K562 (cell line): ENCODE measurements around the gene ORMDL3. TPM values are rescaled to one million over a fixed set of nuclear protein-coding genes. Genes with fewer than 3 reads are reported as not detected.
A peak's percentile ranks its signal among the peaks of the same experiment; 100 is the strongest.

Source experiments
- ATF1 ChIP-seq, 2 experiments: fragments of 450-650 bp in 1 of 2; IDR thresholded peaks; 2 replicates each; pipeline ENCODE4 v1.6.1; 2016; ENCODE audit warnings: missing compliant biosample characterization in 1 of 2, missing genetic modification characterization in 1 of 2
- ATF7 ChIP-seq: fragments of 450-650 bp; IDR thresholded peaks from 2 replicates; pipeline ENCODE4 v1.7.1; 2014; ENCODE audit warnings: mild to moderate bottlenecking, moderate library complexity
- C11orf30 ChIP-seq: fragments of 450-650 bp; IDR thresholded peaks from 2 replicates; pipeline ENCODE4 v1.6.1; 2016; ENCODE audit warnings: low read depth, mild to moderate bottlenecking
- JUND ChIP-seq, 2 experiments: IDR thresholded peaks; 2 replicates in 1 of 2; 3 replicates in 1 of 2; pipeline ENCODE4 v1.6.1; 2011; ENCODE audit warnings: borderline replicate concordance in 2 of 2, low read depth in 2 of 2, low read length in 2 of 2, improper control_type of control experiment in 1 of 2, missing biosample characterization in 1 of 2, missing genetic modification characterization in 1 of 2, missing genetic modification reagents in 1 of 2
- KLF16 ChIP-seq: IDR thresholded peaks from 2 replicates; pipeline ENCODE4 v1.6.1; 2016; ENCODE audit warnings: antibody characterized with exemption
- NFE2 ChIP-seq: IDR thresholded peaks from 2 replicates; pipeline ENCODE4 v1.6.1; 2014; ENCODE audit warnings: antibody characterized with exemption, low read depth
- RBBP5 ChIP-seq: fragments of 200-600 bp; sonication (generic); IDR thresholded peaks from 2 replicates; pipeline ENCODE4 v1.6.1; 2012; ENCODE audit warnings: borderline replicate concordance, mild to moderate bottlenecking, low read length, control low read depth, inconsistent platforms; ENCODE audit not compliant: insufficient read depth, poor library complexity, severe bottlenecking
- RCOR1 ChIP-seq, 2 experiments: IDR thresholded peaks; 2 replicates each; pipeline ENCODE4 v1.6.1; 2012; ENCODE audit warnings: low read depth in 2 of 2, low read length in 2 of 2, borderline replicate concordance in 1 of 2, improper control_type of control experiment in 1 of 2
- RUNX1 ChIP-seq: sonication (generic); IDR thresholded peaks from 2 replicates; pipeline ENCODE4 v1.6.1; 2016; ENCODE audit warnings: antibody characterized with exemption, low read depth
- WHSC1 ChIP-seq: IDR thresholded peaks from one replicate; pipeline ENCODE4 v1.6.1; 2012; ENCODE audit warnings: low read length, control low read depth, inconsistent platforms
- ZNF134 ChIP-seq: fragments of 250-450 bp; sonication (Bioruptor Pico); conservative IDR thresholded peaks from 2 replicates; pipeline ENCODE4 v1.4.0; 2020
- ZNF282 ChIP-seq: sonication (generic); formaldehyde crosslinking; IDR thresholded peaks from 2 replicates; pipeline ENCODE4 v1.8.1; 2023; ENCODE audit warnings: missing genetic modification reagents
- ZNF354B ChIP-seq: fragments of 250-450 bp; sonication (Bioruptor Pico); IDR thresholded peaks from 2 replicates; pipeline ENCODE4 v1.4.0; 2020
- ZNF445 ChIP-seq: fragments of 250-450 bp; sonication (Bioruptor Pico); IDR thresholded peaks from 2 replicates; pipeline ENCODE4 v1.4.0; 2020; ENCODE audit warnings: low read depth, mild to moderate bottlenecking, moderate library complexity
- polyA plus RNA-seq, 8 experiments: library from polyadenylated mRNA; depleted of rRNA in 4 of 8; stranded (reverse) in 5 of 8; unstranded in 3 of 8; fragments of >200 nt; fragmentation: Nextera tagmentation in 2 of 8; fragmentation: Illumina TruSeq in 1 of 8; extraction: Ambion mirVana in 2 of 8; extraction: Trizol in 1 of 8; gene quantifications; 2 replicates each; pipeline versions ENCODE4 v1.2.1 to v1.2.3, GENCODE V29; 2011 to 2014; ENCODE audit warnings: inconsistent platforms in 1 of 8, missing spikeins in 1 of 8
- total RNA-seq, 7 experiments: library from RNA; depleted of rRNA in 6 of 7; stranded (reverse); fragments of >200 nt in 6 of 7; fragmentation: Illumina TruSeq in 2 of 7; extraction: Trizol in 2 of 7; gene quantifications; 2 replicates each; pipeline versions ENCODE4 v1.2.1 to v1.2.3, GENCODE V29; 2011 to 2021; ENCODE audit warnings: low replicate concordance in 1 of 7
- TF ChIP-seq, protein P1 (sequence below): fragments of 250-450 bp; sonication (Bioruptor Pico); IDR thresholded peaks from 2 replicates; pipeline ENCODE4 v1.5.0; 2022; ENCODE audit warnings: mild to moderate bottlenecking
- TF ChIP-seq, protein P2 (sequence below): fragments of 450-650 bp; IDR thresholded peaks from 2 replicates; pipeline ENCODE4 v1.6.1; 2018; ENCODE audit not compliant: partially characterized antibody
- TF ChIP-seq, protein P3 (sequence below), 2 experiments: fragments of 450-650 bp; IDR thresholded peaks; 2 replicates each; pipeline ENCODE4 v1.6.1; 2016
- TF ChIP-seq, protein P4 (sequence below): fragments of 250-450 bp; sonication (Bioruptor Pico); IDR thresholded peaks from 2 replicates; pipeline ENCODE4 v1.5.0; 2020; ENCODE audit warnings: mild to moderate bottlenecking

The ORMDL3 gene
- total and polyA plus RNA-seq, 9 of the 15 experiments (the other 6 are each of a cell fraction or from before 2014, with no cell fraction given): 2.7 to 57.4 (median 27.1) TPM

DNA sequence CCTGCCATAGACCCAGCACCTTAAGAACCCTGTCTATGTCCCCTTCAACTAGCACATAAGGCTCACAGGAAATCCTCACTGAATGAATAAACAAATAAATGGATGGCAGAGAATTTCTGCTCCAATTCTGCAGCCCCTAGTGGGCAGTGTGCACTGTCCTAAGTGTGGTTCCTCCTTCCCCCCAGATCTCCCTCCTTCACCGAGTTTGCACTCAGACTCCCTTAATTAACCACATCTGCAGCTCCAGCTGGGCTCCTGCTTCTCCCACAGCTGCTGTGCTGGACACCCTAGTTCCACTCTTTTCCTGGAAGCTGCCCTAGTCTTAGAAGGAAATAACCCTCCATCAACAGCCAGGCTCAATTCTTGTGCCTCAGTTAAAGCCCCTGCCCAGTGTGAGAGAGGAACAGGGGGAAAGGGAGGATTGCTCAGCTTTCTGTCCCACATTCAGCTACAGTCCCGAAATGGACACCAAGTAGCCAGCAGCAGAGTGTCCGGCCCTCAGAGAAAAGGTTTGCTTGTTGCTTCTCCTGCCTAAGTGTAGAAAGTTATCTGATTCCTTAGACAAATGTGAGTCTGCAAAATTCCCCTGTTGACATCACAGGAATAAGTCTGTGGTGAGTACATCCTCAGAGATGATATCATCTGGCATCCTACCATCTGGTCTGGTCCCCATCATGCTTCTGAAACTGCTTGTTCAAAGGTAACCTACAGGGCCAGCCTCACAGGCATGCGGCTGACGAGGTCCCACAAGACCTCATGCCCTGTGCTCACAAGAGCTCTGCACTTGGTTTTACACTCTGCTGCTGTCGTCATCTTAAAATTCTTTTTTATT, 12.4 kb upstream of the ORMDL3 start (continued):
- TF ChIP-seq, protein P1, sequence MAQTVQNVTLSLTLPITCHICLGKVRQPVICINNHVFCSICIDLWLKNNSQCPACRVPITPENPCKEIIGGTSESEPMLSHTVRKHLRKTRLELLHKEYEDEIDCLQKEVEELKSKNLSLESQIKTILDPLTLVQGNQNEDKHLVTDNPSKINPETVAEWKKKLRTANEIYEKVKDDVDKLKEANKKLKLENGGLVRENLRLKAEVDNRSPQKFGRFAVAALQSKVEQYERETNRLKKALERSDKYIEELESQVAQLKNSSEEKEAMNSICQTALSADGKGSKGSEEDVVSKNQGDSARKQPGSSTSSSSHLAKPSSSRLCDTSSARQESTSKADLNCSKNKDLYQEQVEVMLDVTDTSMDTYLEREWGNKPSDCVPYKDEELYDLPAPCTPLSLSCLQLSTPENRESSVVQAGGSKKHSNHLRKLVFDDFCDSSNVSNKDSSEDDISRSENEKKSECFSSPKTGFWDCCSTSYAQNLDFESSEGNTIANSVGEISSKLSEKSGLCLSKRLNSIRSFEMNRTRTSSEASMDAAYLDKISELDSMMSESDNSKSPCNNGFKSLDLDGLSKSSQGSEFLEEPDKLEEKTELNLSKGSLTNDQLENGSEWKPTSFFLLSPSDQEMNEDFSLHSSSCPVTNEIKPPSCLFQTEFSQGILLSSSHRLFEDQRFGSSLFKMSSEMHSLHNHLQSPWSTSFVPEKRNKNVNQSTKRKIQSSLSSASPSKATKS (CRISPR knock-in tag): no peak
- TF ChIP-seq RUNX1 (no peak), ZNF445 (CRISPR knock-in tag) (no peak), ZNF134 (CRISPR knock-in tag) (peak; percentile 73), ZNF282 (CRISPR knock-in tag) (no peak), WHSC1 (no peak), RBBP5 (peak; percentile 52), NFE2 (peak; percentile 85), RCOR1 (IDR thresholded peaks at IDR 0.05; ENCODE audit: borderline replicate concordance in 1 of 2, low read depth in 2 of 2, low read length in 2 of 2) (peak in 1 of 2 experiments; percentile 87; a peak in 1 of 4 replicates), C11orf30 (peak; percentile 70), ZNF354B (CRISPR knock-in tag) (no peak), KLF16 (0 out of 2 replicates have a peak, but pooled peaks have one; percentile 20), ATF1 (CRISPR knock-in tag; IDR thresholded peaks at IDR 0.05) (no peak), ATF1 (tag; IDR thresholded peaks at IDR 0.05) (peak; percentile 68), ATF7 (peak; percentile 82), JUND (IDR thresholded peaks at IDR 0.05; ENCODE audit: borderline replicate concordance, low read depth, low read length) (peak; percentile 75), JUND (tag; IDR thresholded peaks at IDR 0.05; ENCODE audit: borderline replicate concordance, low read depth, low read length) (peak; percentile 65; the same call in 2 of the 3 replicates)
- TF ChIP-seq, protein P2, sequence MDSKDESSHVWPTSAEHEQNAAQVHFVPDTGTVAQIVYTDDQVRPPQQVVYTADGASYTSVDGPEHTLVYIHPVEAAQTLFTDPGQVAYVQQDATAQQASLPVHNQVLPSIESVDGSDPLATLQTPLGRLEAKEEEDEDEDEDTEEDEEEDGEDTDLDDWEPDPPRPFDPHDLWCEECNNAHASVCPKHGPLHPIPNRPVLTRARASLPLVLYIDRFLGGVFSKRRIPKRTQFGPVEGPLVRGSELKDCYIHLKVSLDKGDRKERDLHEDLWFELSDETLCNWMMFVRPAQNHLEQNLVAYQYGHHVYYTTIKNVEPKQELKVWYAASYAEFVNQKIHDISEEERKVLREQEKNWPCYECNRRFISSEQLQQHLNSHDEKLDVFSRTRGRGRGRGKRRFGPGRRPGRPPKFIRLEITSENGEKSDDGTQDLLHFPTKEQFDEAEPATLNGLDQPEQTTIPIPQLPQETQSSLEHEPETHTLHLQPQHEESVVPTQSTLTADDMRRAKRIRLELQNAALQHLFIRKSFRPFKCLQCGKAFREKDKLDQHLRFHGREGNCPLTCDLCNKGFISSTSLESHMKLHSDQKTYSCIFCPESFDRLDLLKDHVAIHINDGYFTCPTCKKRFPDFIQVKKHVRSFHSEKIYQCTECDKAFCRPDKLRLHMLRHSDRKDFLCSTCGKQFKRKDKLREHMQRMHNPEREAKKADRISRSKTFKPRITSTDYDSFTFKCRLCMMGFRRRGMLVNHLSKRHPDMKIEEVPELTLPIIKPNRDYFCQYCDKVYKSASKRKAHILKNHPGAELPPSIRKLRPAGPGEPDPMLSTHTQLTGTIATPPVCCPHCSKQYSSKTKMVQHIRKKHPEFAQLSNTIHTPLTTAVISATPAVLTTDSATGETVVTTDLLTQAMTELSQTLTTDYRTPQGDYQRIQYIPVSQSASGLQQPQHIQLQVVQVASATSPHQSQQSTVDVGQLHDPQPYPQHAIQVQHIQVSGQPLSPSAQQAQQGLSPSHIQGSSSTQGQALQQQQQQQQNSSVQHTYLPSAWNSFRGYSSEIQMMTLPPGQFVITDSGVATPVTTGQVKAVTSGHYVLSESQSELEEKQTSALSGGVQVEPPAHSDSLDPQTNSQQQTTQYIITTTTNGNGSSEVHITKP: no peak
- TF ChIP-seq, protein P3, sequence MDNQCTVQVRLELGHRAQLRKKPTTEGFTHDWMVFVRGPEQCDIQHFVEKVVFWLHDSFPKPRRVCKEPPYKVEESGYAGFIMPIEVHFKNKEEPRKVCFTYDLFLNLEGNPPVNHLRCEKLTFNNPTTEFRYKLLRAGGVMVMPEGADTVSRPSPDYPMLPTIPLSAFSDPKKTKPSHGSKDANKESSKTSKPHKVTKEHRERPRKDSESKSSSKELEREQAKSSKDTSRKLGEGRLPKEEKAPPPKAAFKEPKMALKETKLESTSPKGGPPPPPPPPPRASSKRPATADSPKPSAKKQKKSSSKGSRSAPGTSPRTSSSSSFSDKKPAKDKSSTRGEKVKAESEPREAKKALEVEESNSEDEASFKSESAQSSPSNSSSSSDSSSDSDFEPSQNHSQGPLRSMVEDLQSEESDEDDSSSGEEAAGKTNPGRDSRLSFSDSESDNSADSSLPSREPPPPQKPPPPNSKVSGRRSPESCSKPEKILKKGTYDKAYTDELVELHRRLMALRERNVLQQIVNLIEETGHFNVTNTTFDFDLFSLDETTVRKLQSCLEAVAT (IDR thresholded peaks at IDR 0.05): 0 out of 4 replicates have a peak, but pooled peaks of 1 of the 2 experiments have one; percentile 53
- TF ChIP-seq, protein P4, sequence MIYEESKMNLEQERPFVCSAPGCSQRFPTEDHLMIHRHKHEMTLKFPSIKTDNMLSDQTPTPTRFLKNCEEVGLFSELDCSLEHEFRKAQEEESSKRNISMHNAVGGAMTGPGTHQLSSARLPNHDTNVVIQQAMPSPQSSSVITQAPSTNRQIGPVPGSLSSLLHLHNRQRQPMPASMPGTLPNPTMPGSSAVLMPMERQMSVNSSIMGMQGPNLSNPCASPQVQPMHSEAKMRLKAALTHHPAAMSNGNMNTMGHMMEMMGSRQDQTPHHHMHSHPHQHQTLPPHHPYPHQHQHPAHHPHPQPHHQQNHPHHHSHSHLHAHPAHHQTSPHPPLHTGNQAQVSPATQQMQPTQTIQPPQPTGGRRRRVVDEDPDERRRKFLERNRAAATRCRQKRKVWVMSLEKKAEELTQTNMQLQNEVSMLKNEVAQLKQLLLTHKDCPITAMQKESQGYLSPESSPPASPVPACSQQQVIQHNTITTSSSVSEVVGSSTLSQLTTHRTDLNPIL (CRISPR knock-in tag): no peak
